Measurements from ENCODE around the gene NTN4. TPM values are rescaled to one million over a fixed set of nuclear protein-coding genes. Genes with fewer than 3 reads are reported as not detected.
"Not testable (repeated sequence)": the region's sequence is repeated elsewhere in the genome, so short reads cannot be mapped to it uniquely, and the experiment has no call there.

NTN4 gene
- total RNA-seq, 1 experiment from 2014 or later = 4.4 TPM

DNA sequence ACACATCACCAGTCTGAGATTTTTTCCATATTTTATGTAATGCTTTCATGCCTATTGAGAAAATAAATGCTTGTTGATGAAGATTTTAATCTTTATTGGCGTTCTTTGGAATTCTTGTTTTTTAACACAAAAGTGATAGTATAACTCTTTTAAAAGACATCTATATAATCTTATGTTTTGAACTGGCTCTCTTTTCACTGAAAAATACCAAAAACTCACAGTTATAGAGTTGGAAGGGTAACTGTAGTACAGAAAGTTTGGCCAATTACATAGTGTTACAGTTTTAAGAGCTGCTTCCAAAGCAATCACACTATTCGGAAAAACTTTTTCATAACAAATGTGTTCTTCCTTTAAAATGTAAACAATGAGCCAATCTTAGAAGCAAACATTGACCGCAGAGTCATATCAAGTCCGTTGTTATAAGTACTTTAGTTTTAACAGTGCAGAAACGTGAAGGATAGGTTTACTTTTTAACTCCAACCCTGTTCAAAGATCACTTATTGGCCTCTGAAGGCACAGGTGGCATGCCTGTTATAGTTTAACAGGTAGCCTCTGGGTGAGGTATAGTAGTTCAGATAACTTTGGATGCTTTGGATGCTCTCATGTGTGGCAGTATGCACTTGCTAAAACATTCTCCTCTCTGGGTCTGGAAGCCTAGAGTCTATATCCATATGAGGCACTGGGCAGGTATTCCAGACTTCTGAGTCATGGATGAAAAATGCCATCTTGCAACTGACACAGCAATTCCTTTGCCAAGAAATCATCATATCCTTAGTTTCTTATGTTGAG lies 12.1 kb upstream of the NTN4 start:
- no peak for DNase-seq (ENCODE audit: low spot score)
- in situ Hi-C loops (cut with HindIII; ENCODE audit: low sequenced_read_pairs) = no loop called here

DNA sequence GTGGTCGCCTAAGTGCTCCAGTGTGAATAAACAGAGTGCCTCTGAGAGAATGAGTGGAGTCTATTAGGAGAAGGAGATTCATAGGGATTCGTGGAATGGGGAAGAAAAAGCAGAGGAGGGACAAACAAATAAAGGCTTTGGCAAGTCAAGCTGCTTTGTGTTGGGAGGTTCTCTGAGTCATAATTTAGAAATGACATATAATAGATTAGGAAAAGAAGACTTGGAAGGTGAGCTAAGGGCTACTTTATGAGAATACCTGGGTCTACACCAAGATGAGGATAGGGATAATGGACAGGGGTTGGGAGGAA lies 6.4 kb upstream of the NTN4 start:
- in situ Hi-C loops (cut with HindIII; ENCODE audit: low sequenced_read_pairs) = no loop called here
- no peak for DNase-seq (ENCODE audit: low spot score)

DNA sequence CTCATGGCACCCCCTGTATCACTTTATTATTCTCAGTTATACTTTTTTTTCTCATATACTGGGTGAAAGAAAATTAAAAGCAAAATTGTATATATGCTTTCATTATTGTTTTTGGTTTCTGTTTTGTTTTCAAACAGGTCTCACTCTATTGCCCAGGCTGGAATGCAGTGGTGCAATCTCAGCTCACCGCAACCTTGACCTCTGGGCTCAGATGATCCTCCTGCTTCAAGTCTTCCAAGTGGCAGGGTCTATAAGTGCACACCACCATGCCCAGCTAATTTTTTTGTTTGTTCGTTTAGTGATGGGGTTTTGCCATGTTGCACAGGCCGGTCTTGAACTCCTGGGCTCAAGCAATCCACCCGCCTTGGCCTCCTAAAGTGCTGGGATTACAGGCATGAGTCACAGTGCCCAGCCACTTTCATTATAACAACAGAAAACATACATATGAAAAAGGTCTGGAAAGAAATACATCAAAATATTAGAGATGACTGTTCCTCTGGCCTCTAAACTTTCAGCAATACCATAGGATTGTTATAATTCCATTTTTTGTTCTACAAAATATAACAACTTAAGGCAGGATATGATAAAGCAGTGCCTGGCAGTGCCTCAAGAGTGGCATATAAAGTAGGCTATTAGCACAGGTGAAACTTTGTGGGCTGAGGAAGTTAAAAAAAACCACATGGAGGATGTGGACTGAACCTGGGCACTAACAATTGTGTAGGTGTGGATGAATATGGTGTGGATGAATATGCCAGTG lies 5.8 kb upstream of the NTN4 start:
- DNase-seq (ENCODE audit: low spot score) = no peak
- in situ Hi-C loops (cut with HindIII; ENCODE audit: low sequenced_read_pairs) = no loop called here

DNA sequence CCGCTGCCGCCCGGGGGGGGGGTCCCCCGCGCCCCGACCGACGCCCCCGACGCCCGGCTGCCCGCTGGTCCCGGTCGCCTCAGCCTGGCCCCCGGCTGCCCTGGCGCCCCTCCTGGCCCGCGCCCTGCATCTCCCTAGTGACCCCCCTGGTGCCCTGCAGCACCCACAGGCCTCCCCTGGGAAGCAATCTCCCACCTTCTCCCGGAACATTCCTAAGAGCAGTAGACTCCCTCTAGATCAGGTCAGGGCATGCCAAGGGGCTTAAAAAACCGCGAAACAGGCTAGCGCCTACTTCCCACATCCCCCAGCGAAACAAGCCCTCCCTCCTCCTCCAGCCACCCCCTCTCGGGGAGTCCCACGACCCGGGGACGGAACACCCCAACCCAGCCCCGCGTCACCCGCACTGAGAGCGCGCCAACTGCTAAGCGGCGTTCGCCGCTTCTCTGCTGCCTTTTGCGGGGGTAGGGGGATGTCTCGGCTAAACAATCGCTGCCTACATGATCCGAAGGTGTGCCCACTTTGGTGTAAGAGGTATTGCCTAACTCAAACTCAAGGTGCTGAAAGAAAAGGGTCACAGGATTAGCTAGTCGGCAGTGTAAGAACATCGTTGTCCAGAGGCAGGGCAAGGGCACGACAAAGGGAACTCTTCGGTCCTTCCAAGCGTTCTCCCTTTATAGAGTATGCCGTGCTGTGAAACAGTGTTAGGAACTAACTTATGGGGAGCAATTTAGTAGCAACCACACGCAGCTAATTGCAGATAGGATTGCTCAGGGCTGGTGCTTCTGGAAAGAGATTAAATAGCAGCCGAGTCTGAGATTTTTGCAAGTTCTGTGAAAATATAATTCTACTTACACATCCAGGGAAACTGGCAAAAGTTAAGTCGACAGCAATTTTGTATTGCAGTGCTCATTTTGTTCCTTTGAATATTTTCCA lies 619 bp upstream of the NTN4 start:
- peak; percentile 13 for DNase-seq (ENCODE audit: low spot score)
- in situ Hi-C loops (cut with HindIII; ENCODE audit: low sequenced_read_pairs) = no loop called here

DNA sequence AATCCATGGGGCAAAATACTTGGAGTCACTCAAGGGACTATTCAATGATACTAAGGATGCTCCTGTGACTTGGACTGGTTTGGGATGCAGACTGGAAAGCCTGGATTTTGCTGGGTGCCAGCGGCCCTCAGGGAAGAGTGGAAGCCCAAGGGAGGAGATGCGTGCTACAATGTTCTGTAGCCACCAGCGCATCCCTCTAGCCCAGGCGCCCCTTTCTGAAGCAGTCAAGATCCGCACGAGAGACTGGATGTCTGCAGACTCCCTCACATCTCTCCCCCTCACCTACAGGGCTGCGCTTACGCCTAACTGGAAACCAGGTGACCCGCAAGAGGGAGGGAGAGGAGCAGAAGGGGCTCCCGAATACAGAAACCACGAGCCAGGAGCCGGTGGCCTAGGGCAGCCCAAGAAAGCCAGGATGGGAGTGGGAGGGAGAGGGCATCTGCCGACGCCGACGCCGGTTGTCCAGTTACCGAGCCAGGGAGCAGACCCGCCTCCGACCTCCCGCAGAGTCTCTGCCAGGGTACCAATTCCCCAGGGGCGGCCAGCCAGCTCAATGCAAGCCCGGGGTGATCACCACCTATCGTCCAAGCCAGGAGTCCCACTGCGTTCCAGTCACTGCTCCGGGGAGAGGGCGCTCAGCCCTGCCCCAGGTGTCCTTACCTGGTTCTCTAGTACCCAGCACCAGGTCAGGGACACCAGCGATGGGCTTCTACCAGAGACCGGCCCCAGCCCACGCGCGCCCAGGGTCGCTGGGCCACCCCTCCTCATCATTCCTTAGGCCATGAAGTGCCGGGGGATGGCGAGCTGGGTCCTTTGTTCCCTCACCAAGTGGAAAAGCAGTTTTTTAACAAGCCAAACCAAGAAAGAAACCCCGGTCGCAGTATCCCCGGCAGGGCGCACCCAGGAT lies 1.2 kb downstream of the NTN4 start:
- DNase-seq (ENCODE audit: low spot score) = no peak
- in situ Hi-C loops (cut with HindIII; ENCODE audit: low sequenced_read_pairs) = no loop called here

DNA sequence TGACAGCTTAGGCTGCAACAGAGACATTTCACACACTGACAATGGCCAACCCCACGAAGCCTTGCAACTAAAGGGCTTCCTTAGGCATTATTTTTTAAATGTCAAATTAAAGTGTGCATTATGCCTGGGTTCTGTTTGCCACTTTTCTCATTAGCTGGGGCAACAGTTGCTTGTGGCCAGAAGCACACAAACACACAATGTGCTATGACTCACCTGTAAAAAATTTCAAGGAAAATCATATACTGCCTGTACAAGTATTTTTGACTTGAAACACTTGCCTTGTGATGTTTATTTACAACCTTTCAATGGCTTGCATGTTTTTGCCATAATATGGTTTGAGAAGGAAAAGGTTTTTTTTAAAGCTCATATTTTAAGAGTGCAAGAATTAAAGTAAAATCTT lies 1.9 kb downstream of the NTN4 start:
- in situ Hi-C loops (cut with HindIII; ENCODE audit: low sequenced_read_pairs) = no loop called here
- DNase-seq (ENCODE audit: low spot score) = no peak

DNA sequence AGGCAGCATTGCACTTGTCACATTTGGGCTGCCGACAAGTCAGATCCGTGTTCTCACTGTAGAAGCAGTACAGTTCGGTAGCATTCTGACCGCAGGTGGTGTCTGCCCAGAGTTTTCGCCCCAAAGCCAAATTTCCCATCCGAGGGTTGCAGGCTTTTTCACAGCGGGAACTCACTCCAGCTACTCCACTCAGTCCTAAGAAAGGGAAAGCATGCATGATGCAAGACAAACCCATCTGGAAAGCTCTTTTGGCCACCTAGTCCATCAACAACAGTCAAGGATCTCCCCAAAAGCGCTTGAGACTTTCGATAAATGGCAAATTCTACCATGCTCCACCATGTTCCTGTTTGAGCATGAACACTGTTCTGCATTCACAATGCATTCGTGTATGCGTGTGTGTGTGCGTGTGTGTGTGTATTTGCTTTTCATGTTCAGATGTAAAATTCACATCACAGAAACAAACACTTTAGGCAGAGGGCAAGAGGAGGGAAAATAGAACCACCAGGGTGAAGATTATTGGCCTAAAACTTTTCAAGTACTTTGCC lies 3.2 kb downstream of the NTN4 start:
- in situ Hi-C loops (cut with HindIII; ENCODE audit: low sequenced_read_pairs) = no loop called here
- DNase-seq (ENCODE audit: low spot score) = no peak

DNA sequence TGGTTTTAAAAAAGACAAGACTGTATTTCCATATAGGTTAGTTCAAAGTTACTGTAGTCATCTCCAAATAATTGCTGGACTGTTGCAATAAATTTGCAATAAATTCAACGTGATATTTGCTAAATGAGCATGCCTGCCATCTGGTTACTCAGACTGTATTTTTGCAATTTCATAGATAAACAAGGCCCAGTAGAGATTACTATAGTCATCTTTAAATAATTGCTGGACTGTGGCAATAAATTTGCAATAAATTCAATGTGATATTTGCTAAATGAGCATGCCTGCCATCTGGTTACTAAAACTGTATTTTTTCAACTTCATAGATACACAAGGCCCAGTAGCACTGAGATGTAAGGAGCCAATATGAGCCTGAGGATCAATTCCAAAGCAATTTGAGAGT lies 5.6 kb downstream of the NTN4 start:
- DNase-seq (ENCODE audit: low spot score) = no peak
- in situ Hi-C loops (cut with HindIII; ENCODE audit: low sequenced_read_pairs) = no loop called here

DNA sequence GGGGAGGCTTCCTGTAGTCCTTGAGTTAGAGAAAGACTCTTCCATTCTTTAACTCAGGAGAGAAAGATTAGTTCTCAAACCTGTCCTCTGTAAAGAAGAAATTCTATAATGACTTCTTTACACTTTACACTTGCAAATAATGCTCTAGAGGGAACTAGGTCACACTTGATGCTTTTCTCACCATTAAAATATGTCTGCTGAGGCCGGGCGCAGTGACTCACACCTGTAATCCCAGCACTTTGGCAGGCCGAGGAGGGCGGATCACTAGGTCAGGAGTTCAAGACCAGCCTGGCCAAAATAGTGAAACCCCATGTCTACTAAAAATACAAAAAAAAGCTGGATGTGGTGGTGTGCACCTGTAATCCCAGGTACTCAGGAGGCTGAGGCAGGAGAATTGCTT lies 6.3 kb downstream of the NTN4 start:
- DNase-seq (ENCODE audit: low spot score) = no peak
- in situ Hi-C loops (cut with HindIII; ENCODE audit: low sequenced_read_pairs) = no loop called here

DNA sequence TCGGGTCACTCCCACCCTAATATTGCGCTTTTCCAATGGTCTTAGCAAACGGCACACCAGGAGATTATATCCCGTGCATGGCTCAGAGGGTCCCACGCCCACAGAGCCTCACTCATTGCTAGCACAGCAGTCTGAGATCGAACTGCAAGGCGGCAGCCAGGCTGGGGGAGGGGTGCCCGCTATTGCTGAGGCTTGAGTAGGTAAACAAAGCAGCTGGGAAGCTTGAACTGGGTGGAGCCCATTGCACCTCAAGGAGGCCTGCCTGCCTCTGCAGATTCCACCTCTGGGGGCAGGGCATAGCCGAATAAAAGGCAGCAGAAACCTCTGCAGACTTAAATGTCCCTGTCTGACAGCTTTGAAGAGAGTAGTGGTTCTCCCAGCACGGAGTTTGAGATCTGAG lies 15.1 kb downstream of the NTN4 start:
- in situ Hi-C loops (cut with HindIII; ENCODE audit: low sequenced_read_pairs); DNase-seq (ENCODE audit: low spot score): not testable (repeated sequence)

DNA sequence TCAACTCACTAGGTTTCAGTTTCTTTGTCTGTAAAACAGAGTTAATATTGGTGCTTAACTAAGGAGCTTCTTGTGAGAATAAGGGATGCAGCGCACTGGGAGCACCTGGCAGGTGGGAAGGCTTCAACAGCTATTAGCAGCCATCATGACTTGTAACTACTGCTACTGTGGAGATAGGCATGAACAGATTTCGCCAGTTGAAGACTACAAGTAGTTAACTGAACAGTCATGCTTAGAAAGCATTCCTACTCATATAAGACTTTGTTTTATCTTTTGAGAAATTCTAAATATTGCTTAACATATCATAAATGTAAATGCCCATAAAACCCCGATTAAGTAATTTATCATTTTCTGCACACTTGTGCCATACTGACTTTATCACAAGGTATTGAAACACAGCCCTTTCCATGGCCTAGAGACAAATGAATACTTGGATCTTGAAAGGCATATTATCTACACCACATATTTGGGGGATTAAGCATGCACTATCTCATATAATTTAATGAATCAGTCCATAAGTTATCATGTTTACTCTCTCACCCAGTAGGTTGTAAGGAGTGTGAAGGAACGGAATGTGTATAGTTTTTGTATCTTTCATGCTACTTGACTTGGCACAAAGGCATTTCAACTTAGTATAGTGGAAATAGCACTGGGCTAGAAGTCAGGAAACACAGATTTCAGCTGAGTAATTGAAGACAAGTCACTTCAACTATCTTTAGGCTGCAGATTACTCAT lies 16.1 kb downstream of the NTN4 start:
- DNase-seq (ENCODE audit: low spot score) = no peak
- in situ Hi-C loops (cut with HindIII; ENCODE audit: low sequenced_read_pairs) = no loop called here

DNA sequence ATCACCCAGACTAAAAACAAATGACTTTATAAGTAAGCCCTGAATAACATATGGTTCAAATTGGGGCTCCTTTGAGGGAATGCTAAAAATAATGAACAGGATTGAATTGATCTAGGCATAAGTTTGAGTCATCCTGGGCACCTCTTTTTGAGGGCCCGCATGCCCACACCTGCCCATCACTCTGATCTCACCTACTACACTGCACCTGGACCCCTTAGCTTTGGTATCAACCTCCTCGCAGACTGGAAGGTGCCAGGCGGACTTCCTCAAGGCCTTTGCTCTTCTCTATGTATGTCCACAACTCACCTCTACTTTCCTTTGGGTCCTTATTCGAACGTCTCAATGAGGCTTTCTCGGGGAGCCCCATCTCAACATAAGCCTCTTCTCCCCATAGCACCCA lies 17.2 kb downstream of the NTN4 start:
- in situ Hi-C loops (cut with HindIII; ENCODE audit: low sequenced_read_pairs) = no loop called here

DNA sequence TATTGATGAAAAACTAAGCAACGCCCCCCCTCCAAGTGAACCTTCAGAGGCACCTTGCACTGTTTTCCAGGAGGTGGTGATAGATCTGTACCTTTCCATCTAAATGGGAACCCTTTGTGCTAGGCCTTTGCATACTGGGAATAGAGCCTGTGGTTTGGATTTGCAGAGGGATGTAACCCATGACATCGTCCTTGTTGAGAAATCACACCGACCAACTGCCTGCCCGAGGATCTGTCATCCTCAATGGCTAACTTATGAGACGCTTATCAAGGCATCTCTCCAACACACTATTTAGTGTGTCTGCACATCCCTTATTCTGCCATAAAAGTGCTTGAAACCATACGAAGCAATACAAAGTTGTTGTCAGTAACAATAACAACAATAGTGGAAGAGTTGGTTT lies 22.9 kb downstream of the NTN4 start:
- no peak for DNase-seq (ENCODE audit: low spot score)
- in situ Hi-C loops (cut with HindIII; ENCODE audit: low sequenced_read_pairs) = no loop called here

More for the DNA sequence above, 17.2 kb downstream of the NTN4 start:
- DNase-seq (ENCODE audit: low spot score) = no peak

DNA sequence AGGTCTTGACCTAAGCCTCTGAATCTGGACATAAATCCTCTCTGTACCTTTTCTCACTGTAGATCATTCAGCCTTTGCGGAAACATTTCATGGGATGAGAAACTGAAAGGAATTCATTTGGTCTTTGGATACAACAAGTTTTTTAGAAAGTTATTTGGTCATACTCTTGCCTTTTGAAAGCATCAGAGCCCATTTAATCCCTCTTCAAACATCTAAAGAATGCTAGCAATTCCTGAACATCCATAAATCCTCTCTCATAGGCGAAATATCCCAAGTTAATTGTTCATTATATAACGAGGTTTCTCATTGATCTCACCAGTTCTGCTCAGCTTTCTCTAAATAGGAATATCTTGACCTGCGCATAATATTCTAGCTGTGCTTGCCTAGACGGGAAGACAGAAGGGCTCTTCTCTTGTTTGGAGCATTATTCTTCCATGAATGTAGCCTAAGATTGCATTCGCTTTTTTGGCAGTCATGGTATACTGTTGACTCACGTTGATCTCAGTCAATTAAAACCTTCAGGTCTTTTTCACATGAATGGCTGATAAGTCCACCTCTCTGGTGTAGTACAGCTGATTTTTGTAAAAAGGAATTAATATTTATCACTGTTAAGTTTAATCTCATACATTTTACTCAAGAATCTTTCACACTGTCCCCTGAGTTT lies 24.1 kb downstream of the NTN4 start:
- no peak for DNase-seq (ENCODE audit: low spot score)
- in situ Hi-C loops (cut with HindIII; ENCODE audit: low sequenced_read_pairs) = no loop called here

DNA sequence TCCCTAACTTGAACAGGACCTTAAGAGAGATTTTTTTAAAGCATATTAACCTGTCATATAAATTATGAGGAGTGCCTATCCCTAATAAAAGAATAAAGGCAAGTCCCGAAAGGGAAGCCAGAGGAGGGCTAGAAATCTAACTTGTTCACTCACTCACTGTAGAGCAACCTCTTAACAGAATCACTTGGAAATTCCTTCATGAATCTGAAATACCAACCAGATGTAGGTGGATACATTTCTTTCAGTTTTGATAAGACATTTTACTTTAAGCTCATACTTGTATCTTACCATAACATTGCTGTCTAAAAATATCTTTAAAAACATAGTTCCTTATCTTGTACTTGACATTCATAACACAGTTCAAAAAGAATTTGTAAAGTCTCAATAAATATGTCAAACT lies 25.7 kb downstream of the NTN4 start:
- no peak for DNase-seq (ENCODE audit: low spot score)
- in situ Hi-C loops (cut with HindIII; ENCODE audit: low sequenced_read_pairs) = no loop called here

DNA sequence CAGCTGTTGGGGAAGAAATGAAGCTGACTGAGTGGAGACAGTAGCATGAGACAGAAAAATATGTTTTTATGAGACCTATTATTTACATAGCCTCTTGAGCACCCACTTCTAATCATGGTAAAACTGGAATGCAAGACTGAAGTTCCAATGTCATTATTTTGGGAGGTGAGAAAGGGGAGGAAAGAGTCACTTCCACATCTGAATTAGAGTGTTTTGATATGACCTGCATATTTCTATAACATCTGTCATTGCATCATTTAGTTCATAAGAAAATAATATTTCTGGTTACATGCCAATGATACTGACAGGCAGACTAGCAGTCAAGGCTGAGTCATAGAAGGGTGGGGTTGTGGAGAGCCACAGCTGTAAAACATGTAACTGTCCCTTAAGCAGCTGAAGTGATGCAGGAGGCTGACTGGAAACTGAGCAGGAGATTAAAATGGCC lies 26.7 kb downstream of the NTN4 start:
- in situ Hi-C loops (cut with HindIII; ENCODE audit: low sequenced_read_pairs) = no loop called here
- DNase-seq (ENCODE audit: low spot score) = no peak

DNA sequence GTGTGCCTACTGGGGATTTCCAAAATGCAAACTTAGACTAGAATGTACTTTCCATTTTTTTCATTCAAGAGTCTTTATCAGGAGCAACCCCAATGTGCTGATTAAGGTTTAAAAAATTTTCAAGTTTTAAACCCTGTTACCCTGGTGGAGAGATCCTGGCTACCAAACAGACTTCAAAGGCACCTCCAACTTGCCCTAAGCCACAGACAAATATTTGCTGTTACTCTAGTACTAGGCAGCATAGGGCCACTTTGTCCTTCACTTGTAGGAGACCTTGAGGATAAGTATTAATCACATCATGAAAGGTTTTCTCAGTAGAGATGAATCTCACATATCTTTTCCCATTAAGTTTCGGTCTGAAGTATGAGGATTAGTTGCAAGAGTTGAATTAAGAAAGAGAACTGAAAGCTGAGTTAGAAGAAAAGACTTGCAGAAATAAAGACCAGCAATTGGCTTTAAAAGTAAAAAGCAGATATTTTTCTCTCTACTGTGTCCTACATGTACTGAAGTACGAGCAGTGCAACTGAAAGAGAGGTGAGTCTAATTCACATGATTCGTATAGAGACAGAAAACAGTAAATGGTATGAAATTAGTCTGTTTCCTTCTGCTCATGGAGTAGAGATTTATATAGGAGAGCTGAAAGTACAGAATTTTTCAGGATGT lies 28.3 kb downstream of the NTN4 start:
- DNase-seq (ENCODE audit: low spot score) = no peak
- in situ Hi-C loops (cut with HindIII; ENCODE audit: low sequenced_read_pairs) = no loop called here
